NB4 (cell line): ENCODE data around the gene BSCL2.

Source experiments
- DNase-seq: peaks from one replicate; pipeline ENCODE4 v3.0.0; 2010; ENCODE audit warnings: low read depth
- H3K4me3 ChIP-seq: one replicate; pipeline ENCODE4 v1.5.1; 2011; ENCODE audit warnings: mild to moderate bottlenecking, low read depth, low read length, moderate library complexity
- CTCF ChIP-seq: IDR thresholded peaks from one replicate; pipeline ENCODE4 v1.5.1; 2012; ENCODE audit warnings: low read depth, low read length
- MAX ChIP-seq: IDR thresholded peaks from 2 replicates; pipeline ENCODE4 v1.6.1; 2011; ENCODE audit warnings: low read depth, low read length
- MYC ChIP-seq: IDR thresholded peaks from 2 replicates; pipeline ENCODE4 v1.6.1; 2011; ENCODE audit warnings: low read depth, low read length
- POLR2A ChIP-seq: IDR thresholded peaks from 2 replicates; pipeline ENCODE4 v1.6.1; 2011; ENCODE audit warnings: mild to moderate bottlenecking; ENCODE audit not compliant: insufficient read length; ENCODE audit errors: extremely low read depth

Gene BSCL2

GRCh38 chr11:62647609-62648005, 59.6 kb downstream of the BSCL2 start:
- no peak for TF ChIP-seq MYC
- no peak for TF ChIP-seq MAX
- TF ChIP-seq CTCF: no peak
- no peak overlapping the region for H3K4me3 ChIP-seq

GRCh38 chr11:62646825-62647608, 60.2 kb downstream of the BSCL2 start:
- no peak for TF ChIP-seq MAX
- no peak for TF ChIP-seq MYC
- no peak for TF ChIP-seq CTCF
- TF ChIP-seq POLR2A: no peak
- H3K4me3 ChIP-seq: peak overlapping the region; percentile 25
- DNase-seq: no peak

More at GRCh38 chr11:62647609-62648005, 59.6 kb downstream of the BSCL2 start:
- DNase-seq: no peak

GRCh38 chr11:62645946-62646824, 61.0 kb downstream of the BSCL2 start, which contains the start of gene GANAB:
Gene GANAB (minus strand): TSS chr11:62646613. CDS start chr11:62646599, 14 bp downstream.
- DNase-seq: peak; percentile 99
- TF ChIP-seq CTCF (no peak), MAX (peak; percentile 62), POLR2A (peak; percentile 94), MYC (peak; percentile 68; the same call in 1 of the 2 replicates)
- H3K4me3 ChIP-seq: peak within 1 kb of the TSS; percentile 96

- H3K4me3 ChIP-seq: peak overlapping the region; percentile 96
- DNase-seq: peak; percentile 35
- TF ChIP-seq POLR2A: no peak
- 0 out of 2 replicates have a peak, but pooled peaks have one; percentile 5 for TF ChIP-seq MAX
Observed at GRCh38 chr11:62645671-62645945, 61.6 kb downstream of the BSCL2 start.

- DNase-seq: peak; percentile 51
- H3K4me3 ChIP-seq: peak overlapping the region; percentile 29
- TF ChIP-seq CTCF (no peak), POLR2A (no peak), MYC (no peak), MAX (no peak)
Observed at GRCh38 chr11:62644220-62644619, 63.0 kb downstream of the BSCL2 start.
